K562 (cell line): Measurements from ENCODE around the gene SDCBP2. TPM values are rescaled to one million over a fixed set of nuclear protein-coding genes. Genes with fewer than 3 reads are reported as not detected.

Experiments used
- ATAC-seq: fragments of 200-7000 bp; cut with Tn5 transposase; 3 replicates; pipeline ENCODE4 v1.9.1; 2020; ENCODE audit warnings: moderate library complexity
- BruUV-seq: library from RNA; stranded (reverse); fragments of 400-500 nt; replicated peaks from 2 replicates; lab custom pipeline; 2021; lab: Mats Ljungman, UMichigan
- CTCF ChIA-PET: fragments of 300-600 bp; formaldehyde crosslinking; extraction: SDS; loops from one replicate; lab custom pipeline; 2021; ENCODE audit warnings: low intra/inter-chr PET ratio; lab: Yijun Ruan, JAX
- POLR2A ChIA-PET: fragments of 300-600, 350-650 bp; sonication (Branson Sonifier 250); formaldehyde crosslinking; extraction: SDS; loops from one replicate; lab custom pipeline; 2021; ENCODE audit warnings: antibody characterized with exemption, inconsistent platforms; lab: Yijun Ruan, JAX
- DNase-seq, 4 experiments: peaks; one replicate each; pipeline versions ENCODE4 v3.0.0 to v3.0.0-alpha.2; 2011 to 2018; ENCODE audit warnings: low spot score in 3 of 4, mixed read lengths in 3 of 4; ENCODE audit errors: extremely low read depth in 1 of 4
- FAIRE-seq: peaks from 2 replicates; lab custom pipeline; 2011; peaks lifted over from hg19 to GRCh38; lab: Jason Lieb, UNC
- H2AFZ ChIP-seq: 2 replicates; pipeline ENCODE4 v1.6.0; 2011; ENCODE audit warnings: low read depth, low read length, control low read depth, inconsistent platforms
- H3K27ac ChIP-seq: fragments of 200-600 bp; 3 replicates; pipeline ENCODE4 v1.8.0; 2011; ENCODE audit warnings: low read depth, mild to moderate bottlenecking, control low read depth, inconsistent platforms, low read length, moderate library complexity, mixed read lengths; ENCODE audit errors: extremely low read depth
- H3K27me3 ChIP-seq, 2 experiments: fragments of 300-600 bp in 1 of 2; 2 replicates in 1 of 2; 3 replicates in 1 of 2; pipeline versions ENCODE4 v1.6.0 to v1.8.0; 2011; ENCODE audit warnings: inconsistent platforms in 2 of 2, low read length in 2 of 2, mild to moderate bottlenecking in 1 of 2, mixed read lengths in 1 of 2, moderate library complexity in 1 of 2; ENCODE audit not compliant: control insufficient read depth in 2 of 2, insufficient read depth in 2 of 2
- H3K36me3 ChIP-seq: fragments of 300-600 bp; 3 replicates; pipeline ENCODE4 v1.8.0; 2011; ENCODE audit warnings: mild to moderate bottlenecking, low read length, inconsistent platforms; ENCODE audit not compliant: control insufficient read depth, insufficient read depth
- H3K4me1 ChIP-seq, 2 experiments: fragments of 200-600 bp in 1 of 2; replicated peaks in 1 of 2; 2 replicates in 1 of 2; 3 replicates in 1 of 2; pipeline versions ENCODE4 v1.5.1 to v1.8.0; 2011; ENCODE audit warnings: inconsistent platforms in 2 of 2, low read length in 2 of 2, mild to moderate bottlenecking in 1 of 2, mixed read lengths in 1 of 2, moderate library complexity in 1 of 2; ENCODE audit not compliant: control insufficient read depth in 2 of 2, insufficient read depth in 2 of 2
- H3K4me2 ChIP-seq: 2 replicates; pipeline ENCODE4 v1.6.1; 2011; ENCODE audit warnings: low read length, control low read depth, inconsistent platforms, mixed read lengths; ENCODE audit not compliant: insufficient read depth
- H3K4me3 ChIP-seq: fragments of 200-600 bp; sonication (generic), shearing (Covaris generic); 2 replicates; pipeline ENCODE4 v1.5.1; 2016; ENCODE audit warnings: control low read depth, inconsistent platforms
- H3K79me2 ChIP-seq: fragments of 200-600 bp; 3 replicates; pipeline ENCODE4 v1.8.0; 2011; ENCODE audit warnings: low read length, inconsistent platforms; ENCODE audit not compliant: control insufficient read depth, insufficient read depth
- H3K9ac ChIP-seq, 2 experiments: 2 replicates each; pipeline versions ENCODE4 v1.6.0 to v1.6.1; 2011; ENCODE audit warnings: low read depth in 2 of 2, low read length in 2 of 2, control low read depth in 1 of 2, inconsistent platforms in 1 of 2, mild to moderate bottlenecking in 1 of 2, mixed read lengths in 1 of 2; ENCODE audit not compliant: insufficient read depth in 1 of 2
- H3K9me1 ChIP-seq: one replicate; pipeline ENCODE4 v1.6.0; 2011; ENCODE audit warnings: inconsistent platforms, mild to moderate bottlenecking, low read length, moderate library complexity; ENCODE audit not compliant: control insufficient read depth, insufficient read depth
- H3K9me3 ChIP-seq: replicated peaks from 2 replicates; pipeline ENCODE4 v1.5.1; 2011; ENCODE audit warnings: low read depth, low read length, inconsistent platforms; ENCODE audit not compliant: control insufficient read depth, insufficient read depth
- H4K20me1 ChIP-seq: replicated peaks from 2 replicates; pipeline ENCODE4 v1.6.1; 2011; ENCODE audit warnings: low read length, inconsistent platforms, mixed read lengths; ENCODE audit not compliant: control insufficient read depth, insufficient read depth
- CEBPZ ChIP-seq: fragments of 150-350 bp; IDR thresholded peaks from 2 replicates; pipeline ENCODE4 v1.6.1; 2014; ENCODE audit warnings: low read depth, mild to moderate bottlenecking, low read length, borderline replicate concordance
- IRF2 ChIP-seq: sonication (generic); formaldehyde crosslinking; IDR thresholded peaks from 2 replicates; pipeline ENCODE4 v1.8.1; 2022; ENCODE audit warnings: mild to moderate bottlenecking, missing genetic modification reagents
- MTF1 ChIP-seq: fragments of 250-450 bp; sonication (Bioruptor Pico); IDR thresholded peaks from 2 replicates; pipeline ENCODE4 v1.9.0; 2021; ENCODE audit warnings: moderate library complexity, mild to moderate bottlenecking, inconsistent platforms, borderline replicate concordance
- NR2C1 ChIP-seq, 2 experiments: fragments of 450-650 bp; IDR thresholded peaks; 2 replicates each; pipeline ENCODE4 v1.6.1; 2017; ENCODE audit warnings: mild to moderate bottlenecking in 2 of 2, antibody characterized with exemption in 1 of 2, inconsistent platforms in 1 of 2, missing compliant biosample characterization in 1 of 2, missing genetic modification characterization in 1 of 2
- SAFB ChIP-seq: fragments of 200-400 bp; formaldehyde crosslinking; IDR thresholded peaks from 2 replicates; pipeline ENCODE4 v1.6.1; 2017; ENCODE audit warnings: low read depth, low read length, borderline replicate concordance
- WGBS: fragments of 100-300 bp; shearing (Covaris generic); methylation state at CpG from one replicate; pipeline ENCODE4 v1.1.6; 2016; ENCODE audit warnings: low coverage, mixed read lengths; ENCODE audit not compliant: insufficient coverage; ENCODE audit errors: missing lambda C conversion rate; 5-methylcytosine and 5-hydroxymethylcytosine counted together
- in situ Hi-C: fragments of 300-500 bp; cut with MboI; formaldehyde crosslinking; loops from 4 replicates; pipeline ENCODE4 v1.15.0; 2018; ENCODE audit warnings: inconsistent platforms, mixed read lengths
- intact Hi-C: fragments of 100-400 bp; cut with micrococcal nuclease; formaldehyde crosslinking; loops from 2 replicates; pipeline ENCODE4 v1.14.2; 2022
- polyA plus RNA-seq, 8 experiments: library from polyadenylated mRNA; depleted of rRNA in 4 of 8; stranded (reverse) in 5 of 8; unstranded in 3 of 8; fragments of >200 nt; fragmentation: Nextera tagmentation in 2 of 8; fragmentation: Illumina TruSeq in 1 of 8; extraction: Ambion mirVana in 2 of 8; extraction: Trizol in 1 of 8; gene quantifications; 2 replicates each; pipeline versions ENCODE4 v1.2.1 to v1.2.3, GENCODE V29; 2011 to 2014; ENCODE audit warnings: inconsistent platforms in 1 of 8, missing spikeins in 1 of 8
- total RNA-seq, 7 experiments: library from RNA; depleted of rRNA in 6 of 7; stranded (reverse); fragments of >200 nt in 6 of 7; fragmentation: Illumina TruSeq in 2 of 7; extraction: Trizol in 2 of 7; gene quantifications; 2 replicates each; pipeline versions ENCODE4 v1.2.1 to v1.2.3, GENCODE V29; 2011 to 2021; ENCODE audit warnings: low replicate concordance in 1 of 7

SDCBP2 gene
- total and polyA plus RNA-seq, 9 of the 15 experiments (the other 6 are each of a cell fraction or from before 2014, with no cell fraction given): 0.06 to 1.2 (median 0.80) TPM

- no peak for FAIRE-seq
- peaks cover 40% of the 10 kb centered on the region for H3K36me3 ChIP-seq
- POLR2A ChIA-PET: no interaction called here
- no peak overlapping the region for H2AFZ ChIP-seq
- no peaks in the 10 kb centered on the region for H3K9me3 ChIP-seq
- H3K4me3 ChIP-seq: no peak overlapping the region
- intact Hi-C loops (no loop called here), in situ Hi-C loops (loop anchor here (10.0 kb wide), 1 partner anchor 261 kb away; the partner anchor contains the start of gene SIRPB1)
- H3K4me2 ChIP-seq: no peak overlapping the region
- CTCF ChIA-PET: no interaction called here
- no TSS peak for BruUV-seq
- 77% methylated on average over 5 of the region's 5 CpGs for WGBS
- no peaks in the 10 kb centered on the region for H4K20me1 ChIP-seq
- H3K9ac ChIP-seq: no peak overlapping the region
- H3K27me3 ChIP-seq: no peaks in the 10 kb centered on the region
- no peak for ATAC-seq
- H3K27ac ChIP-seq: no peak overlapping the region
- TF ChIP-seq MTF1 (CRISPR knock-in tag) (no peak), NR2C1 (IDR thresholded peaks at IDR 0.05) (no peak), NR2C1 (tag; IDR thresholded peaks at IDR 0.05) (no peak), SAFB (no peak), CEBPZ (no peak), IRF2 (CRISPR knock-in tag) (no peak)
- H3K4me1 ChIP-seq: peaks cover 0 to 4% of the 10 kb centered on the region in 2 experiments; a peak in 2 of 5 replicates
- no peak for DNase-seq
- H3K9me1 ChIP-seq: no peaks in the 10 kb centered on the region
- H3K79me2 ChIP-seq: no peaks in the 10 kb centered on the region
Observed at GRCh38 chr20:1363522-1363921, 34.6 kb upstream of the SDCBP2 start.
